Osteoblast (primary cell): Measurements from ENCODE around the gene ANGPTL2. TPM values are rescaled to one million over a fixed set of nuclear protein-coding genes. Genes with fewer than 3 reads are reported as not detected.

Source experiments
- DNase-seq: peaks from one replicate; pipeline ENCODE4 v3.0.0; 2011; ENCODE audit warnings: low spot score, mixed read lengths; ENCODE audit not compliant: insufficient read length; ENCODE audit errors: missing footprints
- H2AFZ ChIP-seq: 2 replicates; pipeline ENCODE4 v1.6.0; 2011; ENCODE audit warnings: mild to moderate bottlenecking, low read length
- H3K27ac ChIP-seq: 2 replicates; pipeline ENCODE4 v1.5.1; 2011; ENCODE audit warnings: mild to moderate bottlenecking, low read depth, low read length, moderate library complexity
- H3K27me3 ChIP-seq: 2 replicates; pipeline ENCODE4 v1.6.0; 2012; ENCODE audit warnings: mild to moderate bottlenecking, control low read depth, inconsistent platforms, low read length, moderate library complexity; ENCODE audit not compliant: insufficient read depth
- H3K36me3 ChIP-seq: 2 replicates; pipeline ENCODE4 v1.5.1; 2011; ENCODE audit warnings: mild to moderate bottlenecking, low read length, control low read depth, moderate library complexity; ENCODE audit not compliant: insufficient read depth
- H3K4me1 ChIP-seq: 2 replicates; pipeline ENCODE4 v1.5.1; 2011; ENCODE audit warnings: mild to moderate bottlenecking, low read length, control low read depth, moderate library complexity; ENCODE audit not compliant: insufficient read depth
- H3K4me2 ChIP-seq: 2 replicates; pipeline ENCODE4 v1.6.0; 2011; ENCODE audit warnings: mild to moderate bottlenecking, low read length; ENCODE audit not compliant: insufficient read depth
- H3K4me3 ChIP-seq: fragments of 200-600 bp; sonication (generic); 3 replicates; pipeline ENCODE4 v1.5.1; 2012; ENCODE audit warnings: mild to moderate bottlenecking, low read length, inconsistent platforms; ENCODE audit not compliant: insufficient read depth
- H3K79me2 ChIP-seq: 2 replicates; pipeline ENCODE4 v1.6.0; 2012; ENCODE audit warnings: mild to moderate bottlenecking, low read length, control low read depth, inconsistent platforms; ENCODE audit not compliant: insufficient read depth
- H3K9me3 ChIP-seq: 2 replicates; pipeline ENCODE4 v1.5.1; 2011; ENCODE audit warnings: low read depth, low read length, control low read depth
- H4K20me1 ChIP-seq: 2 replicates; pipeline ENCODE4 v1.6.0; 2012; ENCODE audit warnings: mild to moderate bottlenecking, low read length, control low read depth; ENCODE audit not compliant: insufficient read depth
- total RNA-seq: library from RNA; depleted of rRNA; stranded (reverse); fragments of >200 nt; gene quantifications from 2 replicates; pipeline ENCODE4 v1.2.3, GENCODE V29; 2012
- TF ChIP-seq, protein P1 (sequence below): IDR thresholded peaks from 2 replicates; pipeline ENCODE4 v1.5.1; 2011; ENCODE audit warnings: mild to moderate bottlenecking, low read depth, low read length, moderate library complexity; ENCODE audit errors: extremely low read depth

The ANGPTL2 gene
- total RNA-seq, 1 donor, result 39.8 TPM

- Histone ChIP-seq H3K4me2 (no peak overlapping the region), H3K36me3 (no peaks in the 10 kb centered on the region), H3K9me3 (no peaks in the 10 kb centered on the region), H3K27me3 (no peaks in the 10 kb centered on the region), H3K27ac (no peak overlapping the region), H2AFZ (no peak overlapping the region), H4K20me1 (no peaks in the 10 kb centered on the region), H3K4me1 (no peaks in the 10 kb centered on the region), H3K79me2 (no peaks in the 10 kb centered on the region), H3K4me3 (no peak overlapping the region)
- DNase-seq, result no peak
- TF ChIP-seq, protein P1, sequence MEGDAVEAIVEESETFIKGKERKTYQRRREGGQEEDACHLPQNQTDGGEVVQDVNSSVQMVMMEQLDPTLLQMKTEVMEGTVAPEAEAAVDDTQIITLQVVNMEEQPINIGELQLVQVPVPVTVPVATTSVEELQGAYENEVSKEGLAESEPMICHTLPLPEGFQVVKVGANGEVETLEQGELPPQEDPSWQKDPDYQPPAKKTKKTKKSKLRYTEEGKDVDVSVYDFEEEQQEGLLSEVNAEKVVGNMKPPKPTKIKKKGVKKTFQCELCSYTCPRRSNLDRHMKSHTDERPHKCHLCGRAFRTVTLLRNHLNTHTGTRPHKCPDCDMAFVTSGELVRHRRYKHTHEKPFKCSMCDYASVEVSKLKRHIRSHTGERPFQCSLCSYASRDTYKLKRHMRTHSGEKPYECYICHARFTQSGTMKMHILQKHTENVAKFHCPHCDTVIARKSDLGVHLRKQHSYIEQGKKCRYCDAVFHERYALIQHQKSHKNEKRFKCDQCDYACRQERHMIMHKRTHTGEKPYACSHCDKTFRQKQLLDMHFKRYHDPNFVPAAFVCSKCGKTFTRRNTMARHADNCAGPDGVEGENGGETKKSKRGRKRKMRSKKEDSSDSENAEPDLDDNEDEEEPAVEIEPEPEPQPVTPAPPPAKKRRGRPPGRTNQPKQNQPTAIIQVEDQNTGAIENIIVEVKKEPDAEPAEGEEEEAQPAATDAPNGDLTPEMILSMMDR, result no peak
Measured at GRCh38 chr9:127090341-127090985, 32.0 kb downstream of the ANGPTL2 start.

- Histone ChIP-seq H3K4me2 (no peak overlapping the region), H4K20me1 (no peaks in the 10 kb centered on the region), H3K4me3 (no peak overlapping the region), H3K4me1 (no peaks in the 10 kb centered on the region), H3K36me3 (no peaks in the 10 kb centered on the region), H3K79me2 (no peaks in the 10 kb centered on the region), H3K27ac (no peak overlapping the region), H3K9me3 (no peaks in the 10 kb centered on the region), H2AFZ (no peak overlapping the region), H3K27me3 (no peaks in the 10 kb centered on the region)
- no peak for DNase-seq
- TF ChIP-seq, protein P1, result no peak
Measured at GRCh38 chr9:127089631-127090081, 32.8 kb downstream of the ANGPTL2 start.

DNA sequence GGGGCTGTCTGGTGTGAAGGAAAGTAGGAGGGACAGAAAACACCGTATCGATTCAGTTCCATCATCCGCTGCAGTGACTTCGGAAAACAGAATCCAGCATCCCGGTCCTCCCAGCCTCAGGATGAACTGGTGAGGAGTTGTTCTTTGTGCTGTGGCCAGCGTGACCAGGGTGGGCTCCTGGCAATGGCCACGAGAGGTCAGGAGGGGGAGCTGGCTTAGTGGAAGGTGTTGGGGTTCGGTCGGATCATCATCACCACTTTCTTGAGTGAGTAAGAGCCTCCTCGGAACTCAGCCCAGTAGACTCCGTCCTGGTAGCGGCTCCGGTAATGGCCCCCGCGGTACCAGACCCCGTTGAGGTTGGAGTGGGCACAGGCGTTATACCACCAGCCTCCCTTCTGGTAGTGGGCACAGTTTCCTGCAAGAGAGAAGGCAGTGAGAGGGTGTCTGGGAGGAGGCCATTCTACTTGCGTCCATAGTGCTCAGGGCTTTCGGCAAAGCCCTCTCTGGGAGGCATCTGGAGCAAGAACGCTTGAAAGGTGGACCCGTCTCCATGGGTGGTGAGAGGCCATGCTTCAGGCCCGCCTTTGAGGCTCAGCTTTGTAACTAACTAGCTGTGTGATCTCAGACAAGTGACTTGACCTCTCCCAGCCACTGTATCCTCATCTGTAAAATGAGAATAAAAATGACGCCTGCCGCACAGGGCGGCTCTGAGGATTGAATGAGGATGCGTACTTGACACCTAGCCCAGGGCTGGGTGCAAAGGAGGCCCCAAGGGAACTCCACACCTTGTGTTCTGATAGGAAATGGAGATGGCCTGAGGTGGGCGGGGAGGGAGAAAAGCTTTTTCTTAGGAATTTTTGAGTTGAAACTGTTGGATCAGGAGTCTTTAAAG, 33.5 kb downstream of the ANGPTL2 start:
- Histone ChIP-seq H3K27me3 (no peaks in the 10 kb centered on the region), H2AFZ (no peak overlapping the region), H3K36me3 (no peaks in the 10 kb centered on the region), H3K4me2 (no peak overlapping the region), H3K4me1 (no peaks in the 10 kb centered on the region), H3K4me3 (no peak overlapping the region), H3K79me2 (no peaks in the 10 kb centered on the region), H3K27ac (no peak overlapping the region), H4K20me1 (no peaks in the 10 kb centered on the region), H3K9me3 (no peaks in the 10 kb centered on the region)
- TF ChIP-seq, protein P1, result no peak
- no peak for DNase-seq

DNA sequence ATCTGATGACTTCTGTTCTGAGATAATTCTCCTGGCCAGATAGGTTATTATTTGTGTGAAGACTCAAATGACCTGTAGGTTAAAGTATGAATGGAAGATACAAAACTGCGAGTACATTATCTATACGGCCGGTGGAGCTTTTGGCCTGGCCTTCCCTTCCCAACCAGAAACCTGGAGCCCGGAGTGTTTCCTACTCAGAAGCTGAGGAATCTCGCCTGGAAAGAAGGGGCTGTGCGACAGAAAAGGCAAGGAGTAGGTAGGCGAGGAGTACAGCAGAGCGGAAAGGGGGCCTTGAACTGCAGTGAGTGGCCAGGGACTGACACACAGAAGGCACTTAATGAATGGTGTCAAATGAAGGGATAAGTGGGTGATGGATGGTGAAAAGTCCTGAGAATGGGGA, 34.6 kb downstream of the ANGPTL2 start:
- no peaks in the 10 kb centered on the region for H3K27me3 ChIP-seq
- H3K36me3 ChIP-seq, result no peaks in the 10 kb centered on the region
- TF ChIP-seq, protein P1, result no peak
- no peaks in the 10 kb centered on the region for H3K9me3 ChIP-seq
- no peak overlapping the region for H3K27ac ChIP-seq
- no peaks in the 10 kb centered on the region for H4K20me1 ChIP-seq
- H3K4me2 ChIP-seq, result no peak overlapping the region
- H3K4me1 ChIP-seq, result no peaks in the 10 kb centered on the region
- no peaks in the 10 kb centered on the region for H3K79me2 ChIP-seq
- H2AFZ ChIP-seq, result no peak overlapping the region
- no peak for DNase-seq
- no peak overlapping the region for H3K4me3 ChIP-seq
